ENCODE results near the gene ADAM12. TPM values are rescaled to one million over a fixed set of nuclear protein-coding genes. Genes with fewer than 3 reads are reported as not detected.

Gene ADAM12
- polyA plus RNA-seq, 1 of the 3 experiments (the other 2 are of a cell fraction): 25.0 TPM

DNA sequence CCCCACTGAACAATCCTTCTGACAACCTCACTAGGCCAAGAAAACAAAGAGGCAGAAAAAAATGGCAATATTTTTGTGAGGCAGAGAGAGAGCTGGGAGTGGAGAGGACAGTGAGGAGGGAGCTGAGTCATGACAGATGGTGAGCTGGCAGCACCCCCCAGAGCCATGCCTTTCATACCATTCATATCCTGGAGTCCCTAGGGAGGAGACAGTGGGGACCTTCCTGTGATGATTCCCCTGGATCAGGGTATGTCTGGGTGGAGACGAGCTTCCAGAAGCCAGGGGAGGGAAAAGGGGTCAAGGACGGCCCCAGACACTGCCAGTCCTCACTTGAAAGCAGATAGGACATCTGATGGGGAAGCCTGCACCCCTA, 160.5 kb downstream of the ADAM12 start (continued):
- TF ChIP-seq, protein P1, sequence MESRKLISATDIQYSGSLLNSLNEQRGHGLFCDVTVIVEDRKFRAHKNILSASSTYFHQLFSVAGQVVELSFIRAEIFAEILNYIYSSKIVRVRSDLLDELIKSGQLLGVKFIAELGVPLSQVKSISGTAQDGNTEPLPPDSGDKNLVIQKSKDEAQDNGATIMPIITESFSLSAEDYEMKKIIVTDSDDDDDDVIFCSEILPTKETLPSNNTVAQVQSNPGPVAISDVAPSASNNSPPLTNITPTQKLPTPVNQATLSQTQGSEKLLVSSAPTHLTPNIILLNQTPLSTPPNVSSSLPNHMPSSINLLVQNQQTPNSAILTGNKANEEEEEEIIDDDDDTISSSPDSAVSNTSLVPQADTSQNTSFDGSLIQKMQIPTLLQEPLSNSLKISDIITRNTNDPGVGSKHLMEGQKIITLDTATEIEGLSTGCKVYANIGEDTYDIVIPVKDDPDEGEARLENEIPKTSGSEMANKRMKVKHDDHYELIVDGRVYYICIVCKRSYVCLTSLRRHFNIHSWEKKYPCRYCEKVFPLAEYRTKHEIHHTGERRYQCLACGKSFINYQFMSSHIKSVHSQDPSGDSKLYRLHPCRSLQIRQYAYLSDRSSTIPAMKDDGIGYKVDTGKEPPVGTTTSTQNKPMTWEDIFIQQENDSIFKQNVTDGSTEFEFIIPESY (IDR thresholded peaks at IDR 0.05; ENCODE audit: borderline replicate concordance, low read depth): peak; percentile 27; the same call in 1 of the 2 replicates
- TF ChIP-seq MXI1 (IDR thresholded peaks at IDR 0.05; ENCODE audit: low read depth, low read length) (no peak), NFIC (IDR thresholded peaks at IDR 0.05; ENCODE audit: borderline replicate concordance) (peak; percentile 77), FOSL2 (IDR thresholded peaks at IDR 0.05; ENCODE audit: borderline replicate concordance, low read depth) (peak; percentile 89; the same call in 1 of the 2 replicates), CHD2 (IDR thresholded peaks at IDR 0.05; ENCODE audit: low read length, partially characterized antibody) (no peak), FOXM1 (IDR thresholded peaks at IDR 0.05; ENCODE audit: low read depth) (no peak), TCF12 (IDR thresholded peaks at IDR 0.05) (peak; percentile 85), EZH2phosphoT487 (IDR thresholded peaks at IDR 0.05; ENCODE audit: borderline replicate concordance, low read depth) (no peak)
- TF ChIP-seq, protein P2, sequence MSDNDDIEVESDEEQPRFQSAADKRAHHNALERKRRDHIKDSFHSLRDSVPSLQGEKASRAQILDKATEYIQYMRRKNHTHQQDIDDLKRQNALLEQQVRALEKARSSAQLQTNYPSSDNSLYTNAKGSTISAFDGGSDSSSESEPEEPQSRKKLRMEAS (IDR thresholded peaks at IDR 0.05; ENCODE audit: low read depth): peak; percentile 50; the same call in 1 of the 2 replicates

DNA sequence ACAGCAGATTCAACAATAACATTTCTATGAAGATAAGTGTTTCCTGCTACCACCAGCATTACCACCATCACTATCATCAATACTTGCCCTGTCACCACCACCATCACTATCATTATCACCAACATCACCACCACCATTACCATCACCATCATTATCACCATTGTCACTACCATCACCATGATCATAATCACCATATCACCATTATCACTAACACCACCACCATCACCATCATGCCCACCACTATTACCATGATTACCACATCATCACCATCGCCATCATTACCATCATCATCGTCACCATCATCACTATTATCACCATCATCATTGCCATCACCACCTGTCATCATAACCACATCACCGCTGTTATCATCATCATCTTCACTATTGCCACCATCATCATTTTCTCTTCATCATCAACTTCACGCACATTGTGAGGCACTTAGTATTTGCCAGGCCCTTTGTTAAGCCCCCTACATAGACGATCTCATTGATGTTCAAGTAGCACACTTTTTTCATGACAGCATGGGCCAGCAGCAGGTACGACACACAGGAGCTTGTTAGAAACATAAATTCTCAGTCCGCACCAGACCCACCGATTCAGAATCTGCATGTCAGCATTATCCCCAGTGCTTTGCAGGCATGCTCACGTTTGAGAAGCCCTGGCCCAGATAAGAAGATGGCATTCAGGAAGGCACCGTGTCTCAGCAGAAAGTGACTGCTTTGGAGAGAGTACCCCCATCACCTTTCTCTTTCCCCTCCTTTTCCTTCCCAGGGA, 161.1 kb downstream of the ADAM12 start:
- Histone ChIP-seq H2AFZ (ENCODE audit: low read depth) (no peak overlapping the region; the same call in 1 of the 2 replicates), H3K4me1 (ENCODE audit: control insufficient read depth in 1 of 2, insufficient read depth in 2 of 2, low read depth in 1 of 2, low read length in 1 of 2) (peaks cover 8 to 13% of the 10 kb centered on the region in 2 experiments; a peak in 1 of 4 replicates), H3K4me3 (ENCODE audit: low read depth in 2 of 2, low read length in 1 of 2) (no peak overlapping the region), H3K4me2 (0 out of 2 replicates have a peak overlapping the region, but pooled peaks have one; percentile 41), H3K9me2 (no peaks in the 10 kb centered on the region), H3K27ac (ENCODE audit: low read depth in 2 of 2, low read length in 1 of 2) (peak overlapping the region in 1 of 2 experiments; percentile 82; a peak in 2 of 4 replicates), H3K9me3 (no peaks in the 10 kb centered on the region), H3K27me3 (ENCODE audit: insufficient read depth) (no peaks in the 10 kb centered on the region), H3K36me3 (replicated peaks in 1 of 2; ENCODE audit: control insufficient read depth in 1 of 2, insufficient read depth in 2 of 2, low read length in 1 of 2) (no peaks in the 10 kb centered on the region), H3K9ac (peak overlapping the region; percentile 54; the same call in 1 of the 2 replicates), H3K79me2 (ENCODE audit: insufficient read depth) (no peaks in the 10 kb centered on the region), H4K20me1 (ENCODE audit: insufficient read depth) (no peaks in the 10 kb centered on the region), H3F3A (replicated peaks; ENCODE audit: insufficient read depth) (no peaks in the 10 kb centered on the region)
- ChIA-PET CTCF (no interaction called here), POLR2A (no interaction called here)
- 90% methylated on average over 10 of the region's 10 CpGs for WGBS (ENCODE audit: low lambda C conversion rate)
- DNase-seq: no peak
- TF ChIP-seq, protein P3, sequence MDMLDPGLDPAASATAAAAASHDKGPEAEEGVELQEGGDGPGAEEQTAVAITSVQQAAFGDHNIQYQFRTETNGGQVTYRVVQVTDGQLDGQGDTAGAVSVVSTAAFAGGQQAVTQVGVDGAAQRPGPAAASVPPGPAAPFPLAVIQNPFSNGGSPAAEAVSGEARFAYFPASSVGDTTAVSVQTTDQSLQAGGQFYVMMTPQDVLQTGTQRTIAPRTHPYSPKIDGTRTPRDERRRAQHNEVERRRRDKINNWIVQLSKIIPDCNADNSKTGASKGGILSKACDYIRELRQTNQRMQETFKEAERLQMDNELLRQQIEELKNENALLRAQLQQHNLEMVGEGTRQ (IDR thresholded peaks at IDR 0.05; ENCODE audit: borderline replicate concordance, low read depth, low read length): no peak
- no peak for TF ChIP-seq POLR2AphosphoS5 (IDR thresholded peaks at IDR 0.05; ENCODE audit: low read depth, low read length)
- no peak for TF ChIP-seq JUND (IDR thresholded peaks at IDR 0.05)
- TF ChIP-seq, protein P4, sequence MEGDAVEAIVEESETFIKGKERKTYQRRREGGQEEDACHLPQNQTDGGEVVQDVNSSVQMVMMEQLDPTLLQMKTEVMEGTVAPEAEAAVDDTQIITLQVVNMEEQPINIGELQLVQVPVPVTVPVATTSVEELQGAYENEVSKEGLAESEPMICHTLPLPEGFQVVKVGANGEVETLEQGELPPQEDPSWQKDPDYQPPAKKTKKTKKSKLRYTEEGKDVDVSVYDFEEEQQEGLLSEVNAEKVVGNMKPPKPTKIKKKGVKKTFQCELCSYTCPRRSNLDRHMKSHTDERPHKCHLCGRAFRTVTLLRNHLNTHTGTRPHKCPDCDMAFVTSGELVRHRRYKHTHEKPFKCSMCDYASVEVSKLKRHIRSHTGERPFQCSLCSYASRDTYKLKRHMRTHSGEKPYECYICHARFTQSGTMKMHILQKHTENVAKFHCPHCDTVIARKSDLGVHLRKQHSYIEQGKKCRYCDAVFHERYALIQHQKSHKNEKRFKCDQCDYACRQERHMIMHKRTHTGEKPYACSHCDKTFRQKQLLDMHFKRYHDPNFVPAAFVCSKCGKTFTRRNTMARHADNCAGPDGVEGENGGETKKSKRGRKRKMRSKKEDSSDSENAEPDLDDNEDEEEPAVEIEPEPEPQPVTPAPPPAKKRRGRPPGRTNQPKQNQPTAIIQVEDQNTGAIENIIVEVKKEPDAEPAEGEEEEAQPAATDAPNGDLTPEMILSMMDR (IDR thresholded peaks at IDR 0.05): no peak
- no peak for TF ChIP-seq EP300 (IDR thresholded peaks at IDR 0.05; ENCODE audit: borderline replicate concordance in 1 of 2, low read depth in 1 of 2, low read length in 1 of 2)
- no peak for TF ChIP-seq FOXM1 (IDR thresholded peaks at IDR 0.05; ENCODE audit: low read depth)
- no peak for TF ChIP-seq SIN3A (IDR thresholded peaks at IDR 0.05; ENCODE audit: borderline replicate concordance, low read depth, low read length)
- TF ChIP-seq RFX5 (IDR thresholded peaks at IDR 0.05; ENCODE audit: low read length): no peak
- TF ChIP-seq, protein P5, sequence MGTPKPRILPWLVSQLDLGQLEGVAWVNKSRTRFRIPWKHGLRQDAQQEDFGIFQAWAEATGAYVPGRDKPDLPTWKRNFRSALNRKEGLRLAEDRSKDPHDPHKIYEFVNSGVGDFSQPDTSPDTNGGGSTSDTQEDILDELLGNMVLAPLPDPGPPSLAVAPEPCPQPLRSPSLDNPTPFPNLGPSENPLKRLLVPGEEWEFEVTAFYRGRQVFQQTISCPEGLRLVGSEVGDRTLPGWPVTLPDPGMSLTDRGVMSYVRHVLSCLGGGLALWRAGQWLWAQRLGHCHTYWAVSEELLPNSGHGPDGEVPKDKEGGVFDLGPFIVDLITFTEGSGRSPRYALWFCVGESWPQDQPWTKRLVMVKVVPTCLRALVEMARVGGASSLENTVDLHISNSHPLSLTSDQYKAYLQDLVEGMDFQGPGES (IDR thresholded peaks at IDR 0.05; ENCODE audit: low read depth, low read length): no peak

All from SK-N-SH (cell line).